IMR-90 (cell line): ENCODE measurements around the gene NUFIP2. TPM values are rescaled to one million over a fixed set of nuclear protein-coding genes. Genes with fewer than 3 reads are reported as not detected.

Source experiments
- ATAC-seq: fragments of 200-7000 bp; cut with Tn5 transposase; 2 replicates; pipeline ENCODE4 v1.9.1; 2020; ENCODE audit warnings: low read depth, mild to moderate bottlenecking, moderate library complexity
- BruUV-seq: library from RNA; stranded (reverse); fragments of 400-500 nt; replicated peaks from 2 replicates; lab custom pipeline; 2021; lab: Mats Ljungman, UMichigan
- CTCF ChIA-PET: fragments of 300-600 bp; formaldehyde crosslinking; extraction: SDS; loops from one replicate; lab custom pipeline; 2021; ENCODE audit warnings: antibody characterized with exemption; lab: Yijun Ruan, JAX
- POLR2A ChIA-PET: fragments of 300-600 bp; sonication (Branson Sonifier 250); formaldehyde crosslinking; loops from one replicate; lab custom pipeline; 2022; ENCODE audit warnings: antibody characterized with exemption; ENCODE audit not compliant: unreplicated experiment; lab: Charles Lee
- DNase-seq: peaks from one replicate; pipeline ENCODE4 v3.0.0; 2013
- H2AFZ ChIP-seq: replicated peaks from 2 replicates; pipeline ENCODE3; 2013; ENCODE audit warnings: low read length, mild to moderate bottlenecking; ENCODE audit not compliant: poor library complexity
- H2AK5ac ChIP-seq: 2 replicates; pipeline ENCODE4 v1.6.1; 2013; ENCODE audit warnings: low read depth, low read length, inconsistent platforms
- H2AK9ac ChIP-seq: replicated peaks from 2 replicates; pipeline ENCODE3; 2013; ENCODE audit warnings: mild to moderate bottlenecking, low read depth, low read length, moderate library complexity; ENCODE audit not compliant: poor library complexity
- H2BK120ac ChIP-seq: 2 replicates; pipeline ENCODE4 v1.6.1; 2013; ENCODE audit warnings: low read depth, low read length, inconsistent platforms
- H2BK15ac ChIP-seq: 3 replicates; pipeline ENCODE4 v1.6.1; 2013; ENCODE audit warnings: low read depth, low read length, inconsistent platforms
- H2BK20ac ChIP-seq: 2 replicates; pipeline ENCODE4 v1.6.1; 2013; ENCODE audit warnings: low read depth, mild to moderate bottlenecking, inconsistent platforms, low read length, moderate library complexity
- H2BK5ac ChIP-seq: 2 replicates; pipeline ENCODE4 v1.6.1; 2013; ENCODE audit warnings: mild to moderate bottlenecking, low read depth, low read length, inconsistent platforms; ENCODE audit not compliant: poor library complexity, severe bottlenecking
- H3K14ac ChIP-seq: replicated peaks from 2 replicates; pipeline ENCODE4 v1.6.1; 2013; ENCODE audit warnings: low read depth, low read length, inconsistent platforms
- H3K18ac ChIP-seq: 2 replicates; pipeline ENCODE4 v1.6.1; 2013; ENCODE audit warnings: low read depth, low read length, control low read depth
- H3K23ac ChIP-seq: 2 replicates; pipeline ENCODE4 v1.6.1; 2013; ENCODE audit warnings: low read depth, low read length, inconsistent platforms
- H3K27ac ChIP-seq: 2 replicates; pipeline ENCODE4 v1.5.1; 2013; ENCODE audit warnings: mild to moderate bottlenecking, control low read depth, low read length; ENCODE audit not compliant: insufficient read depth
- H3K27me3 ChIP-seq: 2 replicates; pipeline ENCODE4 v1.6.1; 2013; ENCODE audit warnings: low read length; ENCODE audit not compliant: control insufficient read depth, insufficient read depth
- H3K36me3 ChIP-seq: 2 replicates; pipeline ENCODE4 v1.6.1; 2013; ENCODE audit warnings: low read length, mixed read lengths; ENCODE audit not compliant: control insufficient read depth, insufficient read depth
- H3K4ac ChIP-seq: 2 replicates; pipeline ENCODE4 v1.6.1; 2013; ENCODE audit warnings: low read depth, low read length, inconsistent platforms
- H3K4me1 ChIP-seq: 2 replicates; pipeline ENCODE4 v1.6.1; 2013; ENCODE audit warnings: low read length, mixed read lengths; ENCODE audit not compliant: control insufficient read depth, insufficient read depth
- H3K4me2 ChIP-seq: 2 replicates; pipeline ENCODE4 v1.6.1; 2013; ENCODE audit warnings: low read depth, mild to moderate bottlenecking, control low read depth, low read length, moderate library complexity
- H3K4me3 ChIP-seq: 2 replicates; pipeline ENCODE4 v1.5.1; 2013; ENCODE audit warnings: low read depth, mild to moderate bottlenecking, control low read depth, low read length, moderate library complexity; ENCODE audit not compliant: insufficient read depth
- H3K56ac ChIP-seq: 2 replicates; pipeline ENCODE4 v1.6.1; 2013; ENCODE audit warnings: low read length, inconsistent platforms; ENCODE audit not compliant: insufficient read depth; ENCODE audit errors: extremely low read depth
- H3K79me1 ChIP-seq, 2 experiments: 2 replicates each; pipeline ENCODE4 v1.6.1; 2013; ENCODE audit warnings: low read length in 2 of 2, inconsistent platforms in 1 of 2, low read depth in 1 of 2
- H3K9ac ChIP-seq: 2 replicates; pipeline ENCODE4 v1.6.1; 2013; ENCODE audit warnings: low read depth, low read length, control low read depth
- H3K9me1 ChIP-seq: 2 replicates; pipeline ENCODE4 v1.6.1; 2013; ENCODE audit warnings: low read length, inconsistent platforms; ENCODE audit not compliant: insufficient read depth
- H3K9me3 ChIP-seq: 2 replicates; pipeline ENCODE4 v1.6.1; 2013; ENCODE audit warnings: low read length; ENCODE audit not compliant: control insufficient read depth, insufficient read depth
- H4K20me1 ChIP-seq: 2 replicates; pipeline ENCODE4 v1.6.1; 2013; ENCODE audit warnings: low read length, inconsistent platforms; ENCODE audit not compliant: insufficient read depth
- H4K5ac ChIP-seq: 2 replicates; pipeline ENCODE4 v1.6.1; 2013; ENCODE audit warnings: mild to moderate bottlenecking, low read depth, low read length, control low read depth
- H4K8ac ChIP-seq, 2 experiments: 2 replicates each; pipeline ENCODE4 v1.6.1; 2013; ENCODE audit warnings: low read depth in 2 of 2, low read length in 2 of 2, control low read depth in 1 of 2, inconsistent platforms in 1 of 2
- H4K91ac ChIP-seq: 2 replicates; pipeline ENCODE4 v1.6.1; 2013; ENCODE audit warnings: low read depth, low read length, inconsistent platforms; ENCODE audit not compliant: insufficient read depth
- BHLHE40 ChIP-seq: fragments of 150-350 bp; IDR thresholded peaks from 2 replicates; pipeline ENCODE4 v1.6.1; 2016; ENCODE audit warnings: mild to moderate bottlenecking, low read depth, low read length
- CEBPB ChIP-seq: IDR thresholded peaks from 2 replicates; pipeline ENCODE4 v1.6.1; 2012; ENCODE audit warnings: low read depth, low read length, improper control_type of control experiment
- CHD1 ChIP-seq: IDR thresholded peaks from 2 replicates; pipeline ENCODE4 v1.6.1; 2012; ENCODE audit warnings: low read depth, low read length, improper control_type of control experiment
- FOS ChIP-seq: fragments of 150-350 bp; IDR thresholded peaks from 2 replicates; pipeline ENCODE4 v1.6.1; 2016; ENCODE audit warnings: low read depth, low read length
- MAFK ChIP-seq: IDR thresholded peaks from 2 replicates; pipeline ENCODE4 v1.6.1; 2012; ENCODE audit warnings: low read depth, low read length, improper control_type of control experiment
- MAZ ChIP-seq: IDR thresholded peaks from 2 replicates; pipeline ENCODE4 v1.6.1; 2012; ENCODE audit warnings: low read depth, mild to moderate bottlenecking, low read length, improper control_type of control experiment, moderate library complexity, borderline replicate concordance
- MXI1 ChIP-seq: IDR thresholded peaks from 2 replicates; pipeline ENCODE4 v1.6.1; 2012; ENCODE audit warnings: low read depth, mild to moderate bottlenecking, low read length, moderate library complexity, borderline replicate concordance
- NFE2L2 ChIP-seq: fragments of 150-350 bp; IDR thresholded peaks from 2 replicates; pipeline ENCODE4 v1.6.1; 2016; ENCODE audit warnings: low read depth, mild to moderate bottlenecking, low read length
- POLR2A ChIP-seq: IDR thresholded peaks from 2 replicates; pipeline ENCODE4 v1.6.1; 2012; ENCODE audit warnings: mild to moderate bottlenecking, low read depth, low read length
- RAD21 ChIP-seq: IDR thresholded peaks from 2 replicates; pipeline ENCODE4 v1.6.1; 2012; ENCODE audit warnings: low read length, improper control_type of control experiment
- RCOR1 ChIP-seq: IDR thresholded peaks from 2 replicates; pipeline ENCODE4 v1.6.1; 2012; ENCODE audit warnings: mild to moderate bottlenecking, low read length, improper control_type of control experiment; ENCODE audit not compliant: insufficient replicate concordance
- RFX5 ChIP-seq: IDR thresholded peaks from 2 replicates; pipeline ENCODE4 v1.8.0; 2012; ENCODE audit warnings: low read depth, mild to moderate bottlenecking, low read length, moderate library complexity
- SMC3 ChIP-seq: fragments of 150-350 bp; IDR thresholded peaks from 2 replicates; pipeline ENCODE4 v1.6.1; 2016; ENCODE audit warnings: low read depth, mild to moderate bottlenecking, antibody characterized with exemption, low read length, moderate library complexity
- WGBS, 2 experiments: methylation state at CpG; one replicate each; pipeline versions ENCODE4 v1.1.5 to v1.1.7; 2013; ENCODE audit warnings: missing lambda C conversion rate in 2 of 2; ENCODE audit not compliant: insufficient read length in 1 of 2; ENCODE audit errors: extremely low coverage in 2 of 2; 5-methylcytosine and 5-hydroxymethylcytosine counted together
- dilution Hi-C: fragments of 300-500 bp; cut with HindIII; formaldehyde crosslinking; loops from one replicate; pipeline ENCODE4 v1.14.3; 2018; ENCODE audit warnings: low sequenced_read_pairs; ENCODE audit not compliant: unreplicated experiment
- in situ Hi-C: fragments of 300-500 bp; cut with MboI; formaldehyde crosslinking; loops from 3 replicates; pipeline ENCODE4 v1.14.3; 2019; ENCODE audit warnings: low sequenced_read_pairs, inconsistent platforms, mixed read lengths
- intact Hi-C: fragments of 100-400 bp; cut with micrococcal nuclease; formaldehyde crosslinking; loops from 2 replicates; pipeline ENCODE4 v1.10.0; 2022
- polyA plus RNA-seq, 3 experiments: library from polyadenylated mRNA; depleted of rRNA; stranded (reverse); fragments of >200 nt; gene quantifications; 2 replicates each; pipeline ENCODE4 v1.2.3, GENCODE V29; 2012; ENCODE audit warnings: low replicate concordance in 1 of 3
- total RNA-seq: library from RNA; depleted of rRNA; stranded (reverse); fragments of >200 nt; gene quantifications from 2 replicates; pipeline ENCODE4 v1.2.3, GENCODE V29; 2012
- TF ChIP-seq, protein P1 (sequence below): conservative IDR thresholded peaks from 2 replicates; pipeline ENCODE4 v1.5.1; 2012; ENCODE audit warnings: mild to moderate bottlenecking, low read depth, low read length, improper control_type of control experiment
- TF ChIP-seq, protein P2 (sequence below): fragments of 150-350 bp; IDR thresholded peaks from 2 replicates; pipeline ENCODE4 v1.6.1; 2017; ENCODE audit warnings: mild to moderate bottlenecking, antibody characterized with exemption, low read length, low read depth
- TF ChIP-seq, protein P3 (sequence below): fragments of 150-350 bp; IDR thresholded peaks from 2 replicates; pipeline ENCODE4 v1.6.1; 2016; ENCODE audit warnings: low read depth, mild to moderate bottlenecking, low read length, moderate library complexity, borderline replicate concordance

The NUFIP2 gene
- total and polyA plus RNA-seq, 2 of the 4 experiments (the other 2 are of a cell fraction) = 8.9 to 25.6 TPM

DNA sequence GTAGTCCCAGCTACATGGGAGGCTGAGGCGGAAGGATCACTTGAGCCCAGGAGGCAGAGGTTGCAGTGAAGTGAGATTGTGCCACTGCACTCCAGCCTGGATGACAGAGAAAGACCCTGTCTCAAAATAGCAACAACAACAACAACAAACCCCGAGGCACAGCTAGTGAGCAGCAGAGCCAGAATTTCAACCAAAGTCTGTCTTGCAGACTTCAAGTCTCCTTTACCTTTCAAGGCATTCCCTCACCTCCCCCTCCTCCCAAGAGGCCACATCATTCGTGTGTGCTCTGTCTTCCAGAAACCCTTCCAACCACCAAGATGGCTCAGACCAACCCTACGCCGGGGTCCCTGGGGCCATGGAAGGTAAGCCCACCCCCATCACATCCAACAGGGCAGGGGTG, 45.1 kb downstream of the NUFIP2 start:
- Histone ChIP-seq H3K56ac (no peak overlapping the region), H2BK20ac (peak overlapping the region; percentile 67), H3K9ac (no peak overlapping the region), H4K91ac (peak overlapping the region; percentile 82; the same call in 1 of the 2 replicates), H2AFZ (peak overlapping the region; percentile 28), H3K27ac (no peak overlapping the region), H3K9me3 (no peaks in the 10 kb centered on the region), H2BK120ac (peak overlapping the region; percentile 87), H3K9me1 (peaks cover 18% of the 10 kb centered on the region), H2AK9ac (peak overlapping the region; percentile 71), H3K14ac (peak overlapping the region; percentile 82; the same call in 1 of the 2 replicates), H2AK5ac (peak overlapping the region; percentile 96), H3K23ac (no peak overlapping the region), H2BK15ac (peak overlapping the region; percentile 88; the same call in 2 of the 3 replicates), H3K4me1 (peaks cover 19% of the 10 kb centered on the region), H4K5ac (peak overlapping the region; percentile 61; the same call in 1 of the 2 replicates), H2BK5ac (peak overlapping the region; percentile 75), H3K79me1 (peaks cover 0 to 31% of the 10 kb centered on the region in 2 experiments; a peak in 2 of 4 replicates), H3K4me2 (no peak overlapping the region), H3K4ac (peak overlapping the region; percentile 88), H3K4me3 (no peak overlapping the region), H3K18ac (no peak overlapping the region; the same call in 1 of the 2 replicates), H3K27me3 (no peaks in the 10 kb centered on the region), H3K36me3 (no peaks in the 10 kb centered on the region), H4K8ac (peak overlapping the region in 1 of 2 experiments; percentile 53; a peak in 2 of 4 replicates), H4K20me1 (no peaks in the 10 kb centered on the region)
- ATAC-seq (no peak), DNase-seq (no peak)
- TF ChIP-seq MXI1 = no peak
- TF ChIP-seq FOS = no peak
- TF ChIP-seq, protein P1, sequence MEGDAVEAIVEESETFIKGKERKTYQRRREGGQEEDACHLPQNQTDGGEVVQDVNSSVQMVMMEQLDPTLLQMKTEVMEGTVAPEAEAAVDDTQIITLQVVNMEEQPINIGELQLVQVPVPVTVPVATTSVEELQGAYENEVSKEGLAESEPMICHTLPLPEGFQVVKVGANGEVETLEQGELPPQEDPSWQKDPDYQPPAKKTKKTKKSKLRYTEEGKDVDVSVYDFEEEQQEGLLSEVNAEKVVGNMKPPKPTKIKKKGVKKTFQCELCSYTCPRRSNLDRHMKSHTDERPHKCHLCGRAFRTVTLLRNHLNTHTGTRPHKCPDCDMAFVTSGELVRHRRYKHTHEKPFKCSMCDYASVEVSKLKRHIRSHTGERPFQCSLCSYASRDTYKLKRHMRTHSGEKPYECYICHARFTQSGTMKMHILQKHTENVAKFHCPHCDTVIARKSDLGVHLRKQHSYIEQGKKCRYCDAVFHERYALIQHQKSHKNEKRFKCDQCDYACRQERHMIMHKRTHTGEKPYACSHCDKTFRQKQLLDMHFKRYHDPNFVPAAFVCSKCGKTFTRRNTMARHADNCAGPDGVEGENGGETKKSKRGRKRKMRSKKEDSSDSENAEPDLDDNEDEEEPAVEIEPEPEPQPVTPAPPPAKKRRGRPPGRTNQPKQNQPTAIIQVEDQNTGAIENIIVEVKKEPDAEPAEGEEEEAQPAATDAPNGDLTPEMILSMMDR = no peak
- TF ChIP-seq RAD21 = no peak
- TF ChIP-seq MAZ = no peak
- TF ChIP-seq, protein P2, sequence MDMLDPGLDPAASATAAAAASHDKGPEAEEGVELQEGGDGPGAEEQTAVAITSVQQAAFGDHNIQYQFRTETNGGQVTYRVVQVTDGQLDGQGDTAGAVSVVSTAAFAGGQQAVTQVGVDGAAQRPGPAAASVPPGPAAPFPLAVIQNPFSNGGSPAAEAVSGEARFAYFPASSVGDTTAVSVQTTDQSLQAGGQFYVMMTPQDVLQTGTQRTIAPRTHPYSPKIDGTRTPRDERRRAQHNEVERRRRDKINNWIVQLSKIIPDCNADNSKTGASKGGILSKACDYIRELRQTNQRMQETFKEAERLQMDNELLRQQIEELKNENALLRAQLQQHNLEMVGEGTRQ = no peak
- TF ChIP-seq, protein P3, sequence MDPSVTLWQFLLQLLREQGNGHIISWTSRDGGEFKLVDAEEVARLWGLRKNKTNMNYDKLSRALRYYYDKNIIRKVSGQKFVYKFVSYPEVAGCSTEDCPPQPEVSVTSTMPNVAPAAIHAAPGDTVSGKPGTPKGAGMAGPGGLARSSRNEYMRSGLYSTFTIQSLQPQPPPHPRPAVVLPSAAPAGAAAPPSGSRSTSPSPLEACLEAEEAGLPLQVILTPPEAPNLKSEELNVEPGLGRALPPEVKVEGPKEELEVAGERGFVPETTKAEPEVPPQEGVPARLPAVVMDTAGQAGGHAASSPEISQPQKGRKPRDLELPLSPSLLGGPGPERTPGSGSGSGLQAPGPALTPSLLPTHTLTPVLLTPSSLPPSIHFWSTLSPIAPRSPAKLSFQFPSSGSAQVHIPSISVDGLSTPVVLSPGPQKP = no peak
- no peak for TF ChIP-seq BHLHE40
- TF ChIP-seq NFE2L2 = no peak
- no peak for TF ChIP-seq CEBPB
- TF ChIP-seq CHD1 = no peak
- TF ChIP-seq MAFK = no peak
- no peak for TF ChIP-seq POLR2A
- TF ChIP-seq RCOR1 = no peak
- no peak for TF ChIP-seq RFX5
- TF ChIP-seq SMC3 = no peak
- no TSS peak for BruUV-seq
- intact Hi-C loops (no loop called here), dilution Hi-C loops (no loop called here), in situ Hi-C loops (no loop called here)
- ChIA-PET CTCF (interaction anchor here (1.9 kb wide), 1 partner anchor 69 kb away, joined by 4 read pairs; the partner anchor contains the start of gene MYO18A), POLR2A (no interaction called here)
- WGBS, 2 experiments = 71% methylated on average over 1 of the region's 5 CpGs; no CpG with 5 or more reads in 1 of the 2 experiments
